Stimulated activated CD8-positive, alpha-beta memory T cell treated with anti-CD3 and anti-CD28 coated beads, Interleukin-12 subunit alpha, Interleukin-12 subunit beta, amount 100 ng/mL, for 24 hours (primary cell): Measurements from ENCODE around the gene CELA2B.
A peak's percentile ranks its signal among the peaks of the same experiment; 100 is the strongest.
"Not testable (repeated sequence)": the region's sequence is repeated elsewhere in the genome, so short reads cannot be mapped to it uniquely, and the experiment has no call there.

Experiments
- DNase-seq: peaks from one replicate; pipeline ENCODE4 v3.0.0-alpha.2; 2020; ENCODE audit errors: extremely low read depth

CELA2B gene

GRCh38 chr1:15500184-15501178 is 24.6 kb downstream of the CELA2B start:
- DNase-seq, result no peak

DNA sequence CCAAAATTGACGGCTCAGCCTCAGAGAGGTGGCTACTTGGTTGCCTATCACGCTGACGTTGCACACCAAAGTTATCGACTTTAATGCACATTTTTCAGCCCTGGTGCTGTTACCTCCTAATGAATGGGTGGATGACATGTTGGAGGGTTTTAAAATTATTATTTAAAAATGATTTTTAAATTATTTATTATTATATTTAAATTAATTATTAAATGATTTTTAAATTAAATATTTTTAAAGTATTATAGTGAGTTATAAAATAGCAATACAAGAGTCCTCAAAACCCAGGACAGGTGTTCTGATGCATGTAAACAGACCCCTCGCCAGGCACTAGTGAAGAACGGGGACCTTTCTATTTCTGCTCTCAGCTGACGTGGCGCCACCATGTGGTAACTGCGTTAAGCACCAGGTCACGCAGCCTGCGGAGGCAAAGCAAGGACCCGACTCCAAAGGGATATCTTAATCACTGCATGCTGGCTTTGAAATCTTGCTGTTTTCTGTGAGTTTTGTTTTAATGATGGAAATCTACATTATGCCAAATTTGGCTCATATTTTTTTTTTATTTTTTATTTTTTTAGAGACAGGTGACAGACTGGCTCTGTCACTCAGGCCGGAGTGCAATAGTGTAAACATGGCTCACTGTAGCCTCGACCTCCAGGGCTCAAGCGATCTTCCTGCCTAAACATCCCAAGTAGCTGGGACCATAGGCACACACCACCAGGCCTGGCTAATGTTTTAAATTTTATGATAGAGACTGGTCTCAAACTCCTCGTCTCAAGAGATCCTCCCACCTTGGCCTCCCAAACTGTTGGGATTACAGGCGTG is 25.5 kb downstream of the CELA2B start:
- DNase-seq, result no peak

- no peak for DNase-seq
These were observed 28.5 kb downstream of the CELA2B start for GRCh38 chr1:15504436-15504835.

DNA sequence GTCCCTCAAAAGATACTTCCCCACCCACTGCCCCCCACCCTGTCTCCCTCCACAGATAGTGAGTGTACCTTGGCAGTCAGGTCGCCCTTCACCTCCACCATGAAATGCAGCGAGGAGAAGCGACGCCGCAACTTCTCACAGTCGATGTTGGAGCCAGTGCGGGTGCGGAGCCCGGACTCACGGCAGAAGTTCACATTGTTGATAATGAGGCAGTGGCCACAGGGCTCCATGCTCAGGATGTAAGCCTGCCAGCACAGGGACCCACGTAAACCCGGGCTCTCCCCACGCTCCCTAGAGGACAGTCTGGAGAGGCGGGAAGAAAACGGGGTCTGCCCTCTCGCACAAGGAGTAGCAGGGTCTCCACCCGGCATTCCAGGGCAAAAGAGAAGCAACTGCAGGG is 30.9 kb downstream of the CELA2B start:
- DNase-seq, result no peak

DNA sequence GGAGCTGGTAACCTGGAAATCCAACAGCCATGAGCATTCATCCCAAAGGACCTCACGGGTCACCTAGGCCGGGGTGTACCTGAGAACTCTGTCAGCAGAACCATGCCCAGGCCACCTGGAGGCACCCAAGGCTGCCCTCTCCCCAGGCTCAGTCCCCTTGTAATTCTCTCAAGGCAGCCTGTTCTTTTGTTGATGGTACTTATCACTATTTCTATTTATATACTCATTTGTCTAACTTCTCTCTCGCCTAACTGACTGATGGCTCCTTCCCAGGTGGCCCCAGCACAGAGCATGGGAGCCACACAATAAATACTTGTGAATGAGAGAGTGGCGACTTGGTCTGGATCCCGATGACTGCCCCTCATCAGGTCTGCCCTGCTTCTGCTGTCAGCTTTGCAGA is 31.4 kb downstream of the CELA2B start:
- DNase-seq, result no peak

- DNase-seq, result no peak
These were observed 33.0 kb downstream of the CELA2B start for GRCh38 chr1:15508700-15509487.

DNA sequence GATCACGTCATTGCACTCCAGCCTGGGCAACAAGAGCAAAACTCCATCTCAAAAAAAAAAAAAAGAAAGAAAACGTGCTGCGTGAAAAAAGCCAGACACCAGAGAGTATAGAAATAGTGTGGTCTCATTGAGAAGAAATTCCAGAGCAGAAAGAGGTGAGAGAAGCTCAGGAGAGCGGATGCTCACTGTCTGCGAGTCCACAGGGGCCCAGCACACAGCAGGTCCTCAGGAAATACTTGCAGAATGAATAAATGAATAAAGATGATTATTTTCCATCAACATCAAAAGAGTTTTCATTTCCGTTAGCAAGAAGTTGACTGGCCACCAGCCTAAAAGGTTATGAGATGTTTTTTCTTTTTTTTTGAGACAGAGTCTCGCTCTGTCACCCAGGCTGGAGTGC is 33.7 kb downstream of the CELA2B start:
- DNase-seq, result no peak

- DNase-seq, result no peak
These were observed 34.9 kb downstream of the CELA2B start for GRCh38 chr1:15510611-15511405.

- DNase-seq, result no peak
These were observed 37.3 kb downstream of the CELA2B start for GRCh38 chr1:15513192-15513591.

- DNase-seq, result no peak
These were observed 38.0 kb downstream of the CELA2B start for GRCh38 chr1:15513919-15514318.

GRCh38 chr1:15514557-15514956 is 38.7 kb downstream of the CELA2B start:
- DNase-seq, result not testable (repeated sequence)

GRCh38 chr1:15515022-15515663 is 39.2 kb downstream of the CELA2B start:
- no peak for DNase-seq

GRCh38 chr1:15519625-15520024 is 43.7 kb downstream of the CELA2B start:
- DNase-seq, result no peak

DNA sequence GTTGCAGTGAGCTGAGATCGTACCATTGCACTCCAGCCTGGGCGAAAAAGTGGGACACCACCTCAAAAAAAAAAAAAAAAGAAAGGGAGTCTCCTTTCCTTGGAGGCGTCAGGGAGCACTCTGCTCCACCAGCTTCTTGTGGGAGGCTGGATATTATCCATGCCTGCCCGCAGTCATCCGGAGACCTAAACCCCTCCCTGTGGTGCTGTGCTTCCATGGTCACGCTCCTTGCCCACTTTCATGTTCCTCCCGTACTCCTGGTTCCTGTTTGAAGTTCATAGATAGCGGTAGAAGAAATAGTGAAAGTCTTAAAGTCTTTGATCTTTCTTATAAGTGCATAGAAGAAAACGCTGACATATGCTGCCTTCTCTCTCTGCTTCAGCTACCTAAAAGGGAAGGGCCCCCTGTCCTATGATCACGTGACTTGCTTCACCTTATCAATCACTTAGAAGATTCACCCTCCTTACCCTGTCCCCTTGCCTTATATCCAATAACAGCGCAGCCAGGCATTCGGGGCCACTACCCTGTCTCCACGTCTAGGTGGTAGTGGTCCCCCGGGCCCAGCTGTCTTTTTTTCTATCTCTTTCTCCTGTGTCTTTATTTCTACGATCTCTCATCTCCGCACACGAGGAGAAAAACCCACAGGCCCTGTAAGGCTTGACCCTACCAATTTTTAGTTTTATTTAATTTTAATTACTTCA is 45.5 kb downstream of the CELA2B start:
- not testable (repeated sequence) for DNase-seq

DNA sequence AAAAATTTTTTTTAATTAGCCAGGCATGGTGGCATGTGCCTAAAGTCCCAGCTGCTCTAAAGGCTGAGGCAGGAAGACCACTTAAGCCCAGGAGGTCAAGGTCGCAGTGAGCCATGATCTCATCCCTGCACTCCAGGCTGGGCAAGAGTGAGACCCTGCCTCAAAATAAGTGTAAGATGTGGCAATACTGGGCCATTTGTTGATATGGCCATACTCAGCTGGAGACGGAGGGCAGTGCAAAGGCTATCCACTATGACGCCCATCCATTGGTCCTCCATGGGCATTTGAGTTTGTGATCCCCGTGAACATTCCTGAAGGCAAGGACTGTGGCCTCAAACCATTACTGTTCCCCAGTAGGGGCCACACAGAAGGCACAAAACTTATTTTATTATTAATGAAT is 46.6 kb downstream of the CELA2B start:
- DNase-seq, result no peak

- DNase-seq, result no peak
These were observed 47.5 kb downstream of the CELA2B start for GRCh38 chr1:15523104-15524020.

GRCh38 chr1:15524021-15524282 is 48.0 kb downstream of the CELA2B start, which contains the start of gene CASP9:
Gene CASP9, minus strand, starts transcription at chr1:15524215. Its CDS starts 15 bp downstream, at chr1:15524200.
- no peak for DNase-seq

DNA sequence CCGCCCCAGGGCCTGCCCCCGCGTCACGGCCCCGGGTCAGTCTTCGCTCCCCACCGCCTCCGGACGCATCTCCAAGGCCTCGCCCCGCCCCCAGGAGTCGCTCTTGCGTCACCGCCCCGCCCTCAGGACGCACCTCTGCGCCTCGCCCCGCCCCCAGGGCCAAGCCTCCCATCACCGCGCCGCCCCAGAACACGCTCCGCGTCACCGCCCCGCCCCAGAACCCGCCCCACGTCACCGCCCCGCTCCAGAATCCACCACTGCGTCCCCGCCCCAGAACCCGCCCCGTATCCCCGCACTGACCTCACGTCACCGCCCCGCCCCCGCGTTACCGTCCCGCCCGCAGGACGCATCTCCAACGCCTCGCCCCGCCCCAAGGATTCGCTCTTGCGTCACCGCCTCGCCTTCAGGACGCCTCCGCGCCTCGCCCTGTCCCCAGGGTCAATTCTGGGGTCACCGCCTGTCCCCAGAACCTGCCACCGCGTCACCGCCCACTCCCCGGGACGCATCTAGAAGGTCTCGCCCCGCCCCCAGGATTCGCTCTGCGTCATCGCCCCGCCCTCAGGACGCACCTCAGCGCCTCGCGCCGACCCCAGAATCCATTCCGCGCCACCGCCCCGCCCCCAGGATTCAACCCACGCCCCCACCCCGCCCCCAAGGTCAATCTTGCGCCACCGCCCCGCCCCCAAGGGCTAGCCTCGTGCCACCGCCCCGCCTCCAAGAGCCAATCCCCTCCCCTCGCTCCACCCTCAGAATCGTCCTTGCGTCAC is 48.6 kb downstream of the CELA2B start:
- DNase-seq, result peak; percentile 99
